Right ventricle myocardium superior (tissue), 1 donor: ENCODE results near the gene B4GALNT1. TPM values are rescaled to one million over a fixed set of nuclear protein-coding genes. Genes with fewer than 3 reads are reported as not detected.
"Not testable (repeated sequence)": the region's sequence is repeated elsewhere in the genome, so short reads cannot be mapped to it uniquely, and the experiment has no call there.

Experiments used
- ATAC-seq: fragments of 200-7000 bp; cut with Tn5 transposase; one replicate; pipeline ENCODE4 v1.9.1; 2020; ENCODE audit warnings: mild to moderate bottlenecking; ENCODE audit not compliant: poor library complexity
- DNase-seq: peaks from one replicate; pipeline ENCODE4 v3.0.0-alpha.2; 2020
- intact Hi-C: fragments of 100-400 bp; cut with DNase I; formaldehyde crosslinking; loops from one replicate; pipeline ENCODE4 v1.11.2; 2022
- total RNA-seq: library from RNA; stranded (reverse); fragmentation: NEBNext Ultra II Directional; extraction: Animal tissue kit (Norgen Biotek cat#: 25700); gene quantifications from one replicate; pipeline ENCODE4 v1.2.1, GENCODE V29; 2021
- donor health status: DM: no; HTN: yes; CAD: no; lungs with severe emphysema.

B4GALNT1 gene
- total RNA-seq, 1 donor from 2014 or later, result 5.6 TPM

GRCh38 chr12:57624441-57625220 is 8.4 kb downstream of the B4GALNT1 start:
- DNase-seq, result no peak
- no peak for ATAC-seq
- intact Hi-C loops, result loop anchor here (2.0 to 10.0 kb wide), 2 partner anchors 44 to 150 kb away; partner anchors contain the start of gene ARHGAP9

GRCh38 chr12:57623811-57624390 is 9.1 kb downstream of the B4GALNT1 start:
- ATAC-seq, result no peak
- no peak for DNase-seq
- intact Hi-C loops, result loop anchor here (2.0 to 10.0 kb wide), 2 partner anchors 43 to 149 kb away; partner anchors contain the start of gene ARHGAP9

- intact Hi-C loops, result loop anchor here (10.0 kb wide), 1 partner anchor 149 kb away; the partner anchor contains the start of gene ARHGAP9
- no peak for DNase-seq
- ATAC-seq, result no peak
Measured at GRCh38 chr12:57623385-57623784, 9.6 kb downstream of the B4GALNT1 start.

- intact Hi-C loops, result loop anchor here (10.0 kb wide), 1 partner anchor 148 kb away; the partner anchor contains the start of gene ARHGAP9
- DNase-seq, result no peak
Measured at GRCh38 chr12:57622293-57623245, 10.4 kb downstream of the B4GALNT1 start.

GRCh38 chr12:57621497-57622292 is 11.3 kb downstream of the B4GALNT1 start:
- intact Hi-C loops, result loop anchor here (10.0 kb wide), 1 partner anchor 147 kb away; the partner anchor contains the start of gene ARHGAP9
- DNase-seq, result peak; percentile 80

More at GRCh38 chr12:57622293-57623245, 10.4 kb downstream of the B4GALNT1 start:
- ATAC-seq, result no peak

GRCh38 chr12:57620936-57621496 is 12.0 kb downstream of the B4GALNT1 start:
- intact Hi-C loops, result loop anchor here (10.0 kb wide), 1 partner anchor 146 kb away; the partner anchor contains the start of gene ARHGAP9
- peak; percentile 18 for ATAC-seq
- DNase-seq, result no peak

More at GRCh38 chr12:57621497-57622292, 11.3 kb downstream of the B4GALNT1 start:
- ATAC-seq, result peak; percentile 84

- intact Hi-C loops, result loop anchor here (10.0 kb wide), 1 partner anchor 146 kb away; the partner anchor contains the start of gene ARHGAP9
- DNase-seq, result no peak
- no peak for ATAC-seq
Measured at GRCh38 chr12:57620245-57620935, 12.6 kb downstream of the B4GALNT1 start.

- no peak for ATAC-seq
- intact Hi-C loops, result loop anchor here (10.0 kb wide), 1 partner anchor 145 kb away; the partner anchor contains the start of gene ARHGAP9
- no peak for DNase-seq
Measured at GRCh38 chr12:57619434-57620244, 13.4 kb downstream of the B4GALNT1 start.

GRCh38 chr12:57618966-57619433 is 14.0 kb downstream of the B4GALNT1 start:
- DNase-seq, result no peak
- intact Hi-C loops, result no loop called here
- ATAC-seq, result no peak

GRCh38 chr12:57618431-57618830 is 14.6 kb downstream of the B4GALNT1 start:
- intact Hi-C loops, DNase-seq, ATAC-seq: not testable (repeated sequence)

GRCh38 chr12:57617942-57618341 is 15.1 kb downstream of the B4GALNT1 start:
- intact Hi-C loops, result no loop called here
- ATAC-seq (no peak), DNase-seq (no peak)

- no peak for ATAC-seq
- intact Hi-C loops, result no loop called here
- no peak for DNase-seq
Measured at GRCh38 chr12:57616383-57617101, 16.5 kb downstream of the B4GALNT1 start.

GRCh38 chr12:57615637-57616036 is 17.4 kb downstream of the B4GALNT1 start:
- ATAC-seq (no peak), DNase-seq (no peak)
- intact Hi-C loops, result no loop called here

GRCh38 chr12:57614948-57615500 is 18.0 kb downstream of the B4GALNT1 start:
- intact Hi-C loops, result no loop called here
- DNase-seq, result no peak

More at GRCh38 chr12:57614948-57615500, 18.0 kb downstream of the B4GALNT1 start:
- no peak for ATAC-seq
